D341Med (cell line): ENCODE measurements around the gene LSP1.

Experiments used
- DNase-seq: peaks from one replicate; pipeline ENCODE4 v3.0.0; 2012; ENCODE audit warnings: low spot score

The LSP1 gene

DNA sequence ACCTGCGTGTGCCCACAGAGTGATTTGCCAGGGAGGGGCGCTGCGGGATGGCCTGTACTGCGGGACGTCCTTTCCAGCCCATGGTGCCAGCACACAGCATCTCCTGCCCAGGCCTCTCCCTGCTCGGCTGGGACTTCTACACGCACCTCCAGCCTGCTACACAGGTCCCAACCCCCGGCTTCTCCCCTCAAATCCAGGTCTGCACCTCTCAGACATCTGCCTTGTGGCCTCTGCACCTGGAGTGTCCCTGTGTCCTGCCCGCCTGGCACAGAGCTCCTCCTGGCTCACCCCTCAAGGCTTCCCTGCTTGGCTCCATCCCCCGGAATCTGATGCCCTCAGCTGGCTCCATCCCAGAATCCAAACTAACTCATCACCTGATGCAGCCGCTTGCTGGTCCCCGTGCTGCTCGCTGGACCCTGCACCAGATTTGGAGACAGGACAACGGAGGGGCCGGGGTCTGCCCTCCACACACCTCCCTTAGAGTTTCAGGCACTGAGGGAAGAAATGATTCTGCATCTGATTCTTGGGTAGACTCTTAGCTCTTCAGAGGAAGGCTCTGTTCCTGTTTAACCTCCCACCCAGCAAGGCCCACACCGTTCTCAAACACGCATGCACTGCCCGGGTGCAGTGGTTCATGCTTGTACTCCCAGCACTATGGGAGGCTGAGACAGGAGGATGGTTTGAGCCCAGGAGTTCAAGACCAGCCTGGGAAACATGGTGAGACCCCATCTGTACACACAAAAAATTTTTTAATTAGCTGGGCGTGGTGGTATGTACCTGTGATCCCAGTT lies 4.0 kb upstream of the LSP1 start:
- no peak for DNase-seq

DNA sequence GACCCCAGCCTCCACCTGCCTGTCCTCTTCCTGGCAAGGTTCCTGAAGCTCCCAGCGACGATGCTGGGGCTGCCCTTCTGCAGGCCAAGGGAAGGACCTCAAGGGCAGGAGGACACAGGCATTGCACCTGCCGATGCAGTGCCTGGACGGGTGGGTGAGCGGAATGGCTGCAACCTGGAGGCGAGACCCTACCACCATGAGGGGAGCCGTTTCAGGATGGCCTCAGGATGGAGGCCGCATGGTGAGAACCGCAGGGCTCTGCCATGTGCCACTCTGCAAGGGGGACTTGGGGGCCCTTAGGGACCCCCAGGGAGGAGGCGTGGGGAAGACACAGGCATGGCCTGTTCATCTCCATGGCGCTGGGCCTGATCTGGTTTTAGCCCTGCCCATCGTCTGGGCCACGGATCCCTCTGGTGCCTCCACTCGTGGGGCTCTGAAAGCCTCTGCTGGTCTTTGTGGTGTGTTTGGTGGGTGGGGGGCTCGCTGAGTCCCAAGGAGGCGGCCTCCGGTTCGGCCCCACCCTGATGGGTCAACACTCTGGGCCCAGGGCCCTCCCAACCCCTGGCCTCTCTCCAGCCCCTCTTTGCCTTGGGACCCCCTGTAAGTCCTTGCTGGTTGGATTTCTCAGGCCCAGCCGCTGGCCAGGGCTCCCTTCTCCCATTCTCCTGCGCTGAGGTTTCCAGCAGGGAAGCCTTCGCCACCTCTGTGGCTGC lies 1.3 kb upstream of the LSP1 start:
- no peak for DNase-seq

- DNase-seq, result no peak
These were observed 510 bp upstream of the LSP1 start for GRCh38 chr11:1852271-1852876.

DNA sequence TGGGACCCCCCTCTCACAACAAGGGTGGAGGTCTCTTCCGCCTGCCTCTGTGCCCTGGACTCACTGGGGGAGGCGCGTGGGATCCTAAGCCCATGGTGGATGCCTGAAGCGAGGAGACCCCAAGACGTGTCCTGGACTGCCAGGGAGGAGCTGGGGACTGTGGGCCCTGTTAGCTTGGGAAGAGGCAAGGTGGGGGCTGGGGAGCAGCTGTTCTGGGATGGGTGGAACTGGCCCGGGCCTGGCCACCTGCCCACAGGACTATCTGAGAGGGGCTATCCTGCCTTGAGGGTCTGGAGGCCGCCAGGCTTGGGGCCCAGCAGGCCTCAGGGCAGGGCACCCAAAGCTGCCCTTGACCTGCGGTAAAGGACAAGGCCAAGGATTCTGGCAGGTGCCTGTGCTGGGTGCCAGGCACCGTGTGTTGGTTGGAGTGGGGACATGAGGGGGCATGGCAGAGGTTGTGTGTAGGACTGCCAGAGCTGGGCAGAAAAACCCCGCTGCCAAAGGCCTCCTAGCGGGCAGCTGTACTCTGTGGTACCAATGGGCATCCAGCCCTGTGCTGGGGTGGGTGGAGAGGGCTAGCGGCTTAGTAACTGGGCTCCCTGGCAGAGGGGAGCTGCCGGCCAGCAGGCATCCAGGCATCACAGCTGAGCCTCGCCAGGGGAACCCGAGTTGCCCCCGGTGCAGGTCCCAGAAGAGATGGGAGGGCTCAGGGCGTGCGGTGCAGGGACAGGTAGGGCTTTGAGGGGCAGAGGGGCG lies 670 bp downstream of the LSP1 start:
- DNase-seq, result no peak

DNA sequence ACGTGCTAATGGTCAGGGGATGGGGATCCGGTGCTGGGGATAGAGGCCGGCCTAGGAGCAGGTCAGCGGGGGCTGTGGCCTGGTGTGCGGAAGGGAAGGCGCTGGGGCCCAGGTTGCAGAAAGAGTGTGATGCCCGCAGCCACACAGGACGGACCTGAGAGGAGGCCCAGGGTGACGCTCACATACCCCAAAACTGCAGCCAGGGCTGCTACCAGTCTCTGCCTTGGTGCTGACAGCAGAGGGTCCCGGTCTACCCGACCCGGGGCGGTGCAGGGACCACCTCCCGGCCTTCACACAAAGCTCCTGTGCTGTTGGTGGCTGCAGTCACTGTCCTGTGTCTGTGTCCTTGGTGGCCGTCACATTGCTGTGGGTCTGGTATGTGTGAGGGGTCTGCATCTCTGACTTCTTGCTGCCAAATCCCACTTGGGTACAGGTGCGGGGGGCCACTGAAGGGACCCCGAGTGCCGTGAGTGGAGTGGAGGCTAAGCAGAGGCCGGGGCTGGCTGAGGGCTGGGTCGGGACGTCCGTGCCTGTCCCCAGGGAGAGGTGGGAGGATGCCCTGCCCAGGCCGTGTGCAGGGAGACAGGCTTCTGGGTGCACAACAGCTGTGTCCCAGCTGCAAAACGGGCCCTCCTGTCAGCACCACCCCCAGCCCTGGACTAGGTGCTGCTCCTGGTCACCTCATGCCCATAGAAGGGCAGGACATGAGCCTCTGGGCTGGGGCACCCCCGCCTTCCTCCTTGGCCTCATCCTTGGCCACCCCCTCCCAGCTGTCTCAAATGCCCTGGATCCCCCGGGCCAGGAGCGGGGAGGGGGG lies 1.5 kb downstream of the LSP1 start:
- DNase-seq, result no peak

- DNase-seq, result no peak
These were observed 2.3 kb downstream of the LSP1 start for GRCh38 chr11:1854949-1855885.

GRCh38 chr11:1855886-1856265 lies 3.0 kb downstream of the LSP1 start:
- DNase-seq, result no peak

DNA sequence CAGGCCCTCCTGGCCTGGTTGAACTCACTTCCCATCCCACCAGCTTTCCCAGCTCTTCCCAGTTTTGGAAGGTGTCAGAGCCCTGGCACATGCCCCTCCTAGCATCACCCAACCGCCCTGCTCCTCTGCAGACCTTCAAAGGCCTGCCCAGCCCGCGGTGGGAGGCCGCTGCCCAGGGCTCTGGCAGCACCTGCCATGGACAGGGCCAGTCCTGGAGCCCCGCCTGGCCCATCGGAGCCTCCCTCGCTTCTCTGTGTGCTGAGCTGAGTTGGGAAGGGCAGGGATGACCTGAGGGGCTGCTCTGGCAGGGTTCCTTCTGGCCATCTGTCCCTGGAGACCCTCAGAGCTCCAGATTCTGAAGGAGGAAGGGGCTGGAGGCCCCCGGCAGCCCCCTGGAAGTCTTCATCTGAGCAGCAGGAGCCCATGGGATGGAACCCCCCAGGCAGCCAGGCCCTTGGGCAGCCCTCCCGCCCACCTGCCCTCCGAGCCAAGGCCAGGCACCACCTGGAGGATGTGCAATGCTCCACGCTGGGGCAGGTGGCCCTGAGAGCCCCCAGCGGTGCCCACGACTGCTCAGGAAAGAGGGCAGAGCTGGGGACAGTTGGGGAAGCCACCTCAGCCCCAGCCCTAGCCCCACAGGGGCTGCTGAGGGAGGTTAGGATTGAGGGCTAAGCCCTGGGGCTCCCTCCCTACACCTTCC lies 3.6 kb downstream of the LSP1 start:
- DNase-seq, result no peak

DNA sequence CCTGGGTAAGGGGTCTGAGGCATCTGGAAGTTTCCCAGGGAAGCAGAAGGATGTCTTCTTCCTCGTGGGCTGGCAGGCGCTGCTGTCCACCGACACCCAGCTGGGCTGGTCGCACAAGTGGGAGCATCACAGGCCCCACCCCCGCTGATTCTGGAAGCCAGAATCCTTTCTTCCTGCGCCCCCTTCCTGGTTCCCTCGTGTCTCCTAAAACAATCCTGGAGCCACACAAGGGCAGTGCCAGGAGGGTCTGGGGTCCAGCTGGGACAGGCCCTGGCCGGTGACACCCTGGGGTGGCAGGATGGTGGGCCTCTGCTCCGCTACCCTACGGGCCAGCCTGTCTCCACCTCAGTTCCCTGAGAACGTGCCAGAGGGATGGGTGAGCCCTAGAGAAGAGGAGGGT lies 4.2 kb downstream of the LSP1 start:
- no peak for DNase-seq

DNA sequence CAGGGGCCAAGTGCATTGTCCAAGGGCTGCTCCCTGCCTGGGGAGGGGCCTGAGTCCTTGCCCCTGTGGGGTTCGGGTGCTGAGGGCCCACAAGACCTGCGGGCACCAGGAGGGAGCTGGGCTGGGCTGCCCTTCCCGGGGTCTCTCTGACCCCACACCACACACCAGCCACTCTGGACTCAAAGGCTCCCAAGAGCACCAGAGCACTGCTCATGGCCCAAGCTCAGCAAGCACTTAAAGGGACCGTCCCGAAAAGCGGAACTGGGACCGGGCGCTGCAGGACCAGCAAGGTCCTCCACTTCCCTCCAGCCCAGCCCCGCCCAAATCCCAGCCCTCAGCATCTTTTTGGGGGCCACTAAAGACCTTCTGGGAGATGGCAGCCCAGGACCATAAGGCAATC lies 5.3 kb downstream of the LSP1 start:
- no peak for DNase-seq

DNA sequence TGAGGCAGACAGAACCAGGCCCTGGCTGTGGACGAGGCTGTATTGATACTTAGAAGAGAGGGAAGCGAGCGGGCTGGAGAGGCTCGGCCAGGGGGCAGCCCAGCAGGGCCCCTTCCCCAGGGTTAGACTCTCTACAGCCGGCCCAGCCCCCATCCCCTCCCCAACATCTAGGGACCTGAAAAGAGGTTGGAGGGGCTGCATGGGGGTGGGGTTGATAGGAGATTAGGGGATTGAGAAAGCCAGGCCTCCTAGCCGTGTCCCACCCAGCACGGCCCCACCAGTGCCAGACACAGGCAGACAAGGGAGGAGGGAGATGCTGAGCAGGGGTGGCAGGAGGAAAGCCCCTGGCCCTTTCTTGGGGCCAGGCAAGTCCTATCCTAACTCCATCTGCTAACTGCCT lies 5.7 kb downstream of the LSP1 start:
- no peak for DNase-seq

- DNase-seq, result no peak
These were observed 6.1 kb downstream of the LSP1 start for GRCh38 chr11:1859004-1859403.

- no peak for DNase-seq
These were observed 7.2 kb downstream of the LSP1 start for GRCh38 chr11:1860108-1860507.

DNA sequence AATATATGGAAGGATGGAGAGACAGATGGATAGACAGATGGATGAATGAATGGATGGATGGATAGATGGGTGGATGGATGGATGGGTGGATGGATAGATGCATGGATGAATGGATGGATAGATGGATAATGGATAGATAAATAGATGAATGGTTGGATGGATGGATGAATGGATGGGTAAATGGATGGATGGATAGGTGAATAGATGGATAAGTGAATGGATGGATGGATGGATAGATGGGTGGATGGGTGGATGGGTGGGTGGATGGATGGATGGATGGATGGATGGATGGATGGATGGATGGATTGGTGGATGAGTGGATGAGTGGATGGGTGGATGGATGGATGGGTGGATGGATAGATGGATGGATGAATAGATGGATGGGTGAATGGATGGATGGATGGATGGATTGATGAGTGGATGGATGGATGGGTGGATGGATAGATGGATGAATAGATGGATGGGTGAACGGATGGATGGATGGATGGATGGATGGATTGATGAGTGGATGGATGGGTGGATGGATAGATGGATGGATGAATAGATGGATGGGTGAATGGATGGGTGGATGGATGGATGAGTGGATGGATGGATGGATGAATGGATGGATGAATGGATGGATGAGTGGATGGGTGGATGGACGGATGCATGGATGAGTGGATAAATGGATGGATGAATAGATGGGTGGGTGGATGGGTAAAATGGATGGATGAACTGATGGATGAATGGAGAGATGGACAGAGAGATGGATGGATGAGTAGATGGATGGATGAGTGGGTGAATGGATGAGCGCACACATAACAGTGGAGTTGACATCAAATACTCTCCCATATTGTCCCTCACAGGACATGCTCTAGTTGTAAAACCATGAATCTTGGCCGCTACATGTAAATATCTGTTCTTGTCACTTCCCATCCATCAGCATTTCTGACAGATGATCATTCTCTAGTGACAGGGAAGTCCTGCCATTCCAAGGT lies 8.8 kb downstream of the LSP1 start:
- no peak for DNase-seq

DNA sequence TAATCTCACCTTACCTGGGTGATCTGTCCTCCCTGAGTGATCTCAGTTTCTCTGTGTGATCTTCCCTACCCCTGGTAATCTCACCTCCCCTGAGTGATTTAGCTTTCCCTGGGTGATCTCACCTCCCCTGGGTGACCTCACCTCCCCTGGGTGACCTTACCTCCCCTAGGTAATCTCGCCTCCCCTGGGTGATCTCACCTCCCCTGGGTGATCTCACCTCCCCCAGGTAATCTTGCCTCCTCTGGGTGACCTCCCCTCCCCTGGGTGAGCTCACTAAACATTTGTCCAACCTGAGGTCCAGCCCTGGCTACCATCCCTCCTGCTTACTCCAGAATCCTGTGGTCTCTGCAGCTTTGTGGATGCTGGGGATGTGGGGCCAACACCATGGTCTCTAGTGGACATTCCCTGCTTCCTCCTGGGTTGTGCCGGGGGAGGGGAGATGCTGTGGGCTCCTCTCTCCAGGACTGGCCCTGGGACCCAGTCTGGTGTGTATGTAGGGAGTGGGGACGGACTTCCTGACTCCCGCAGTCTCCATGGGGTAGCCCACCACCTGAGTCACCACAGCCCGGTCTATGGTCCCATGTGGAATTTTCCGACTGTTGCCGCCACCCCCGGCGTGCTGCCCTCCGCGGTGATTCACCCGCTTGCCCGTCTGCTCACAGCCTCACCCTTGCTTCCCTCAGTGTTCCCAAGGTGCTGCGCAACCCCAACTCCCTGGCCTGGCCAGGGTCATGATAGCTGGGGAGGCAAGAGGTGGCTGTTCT lies 9.9 kb downstream of the LSP1 start:
- no peak for DNase-seq

DNA sequence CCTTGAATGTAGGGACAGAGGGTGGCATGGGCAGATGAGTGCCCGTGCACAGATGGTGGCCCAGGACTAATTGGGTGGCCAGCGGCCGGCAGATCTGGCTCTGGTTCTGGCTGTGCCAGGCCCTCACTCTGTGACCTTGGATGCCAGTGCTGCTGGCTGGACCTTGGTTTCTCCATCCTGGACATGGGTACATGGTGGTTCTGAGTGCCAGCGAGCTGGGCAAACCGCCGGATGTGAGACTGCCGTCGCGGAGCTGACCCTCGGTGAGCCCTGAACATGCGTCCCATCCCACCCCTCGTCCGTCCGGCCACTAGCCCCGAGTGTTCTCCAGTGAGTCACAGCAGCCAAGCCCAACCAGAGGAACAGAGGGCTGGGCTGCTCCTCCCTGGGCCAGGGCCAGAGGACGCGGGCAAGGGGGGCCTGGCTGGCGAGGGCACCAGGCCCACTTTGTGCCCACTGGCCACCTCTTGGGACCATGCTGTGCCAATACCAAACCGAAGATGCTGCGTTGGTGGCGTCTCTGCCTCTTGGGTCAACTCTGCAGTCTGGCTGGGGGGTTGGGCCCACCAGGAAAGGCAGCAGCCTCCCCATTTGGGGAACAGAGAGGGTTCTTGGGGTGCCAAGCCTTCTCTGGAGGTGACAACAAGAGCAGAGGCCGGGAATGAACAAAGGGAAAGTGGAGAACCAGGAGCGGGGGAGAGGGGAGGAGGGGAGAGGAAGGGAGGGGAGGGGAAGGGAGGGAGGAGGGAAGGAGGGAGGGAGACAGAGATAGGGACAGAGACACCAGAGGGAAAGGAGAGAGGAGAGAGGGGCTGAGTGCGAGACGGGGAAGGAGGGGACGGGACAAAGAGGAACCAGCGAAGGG lies 10.7 kb downstream of the LSP1 start:
- no peak for DNase-seq

- DNase-seq, result no peak
These were observed 11.3 kb downstream of the LSP1 start for GRCh38 chr11:1864231-1864630.
